Adrenal gland (tissue), 12 donors: ENCODE measurements around the gene GOLT1A. TPM values are rescaled to one million over a fixed set of nuclear protein-coding genes. Genes with fewer than 3 reads are reported as not detected.

Source experiments
- DNase-seq, 7 donors: peaks; one replicate each; pipeline ENCODE4 v3.0.0-alpha.2; 2019 to 2020
- H3K27ac ChIP-seq, 5 donors: fragments of 200-600 bp; sonication (generic) in 4 of 5; 1 replicate in 3 of 5; 2 replicates in 2 of 5; pipeline versions ENCODE4 v1.5.1 to v1.8.0; 2016 to 2020; ENCODE audit warnings: mild to moderate bottlenecking in 1 of 5
- H3K27me3 ChIP-seq: fragments of 200-600 bp; 2 replicates; pipeline ENCODE4 v1.8.0; 2021
- H3K36me3 ChIP-seq, 2 donors: fragments of 200-600 bp; replicated peaks in 1 of 2; 1 replicate in 1 of 2; 2 replicates in 1 of 2; pipeline versions ENCODE4 v1.5.1 to v1.8.0; 2018 to 2022
- H3K4me1 ChIP-seq, 2 donors: fragments of 200-600 bp; replicated peaks in 1 of 2; 1 replicate in 1 of 2; 2 replicates in 1 of 2; pipeline versions ENCODE4 v1.5.1 to v1.8.0; 2018 to 2021
- H3K4me3 ChIP-seq, 4 donors: fragments of 200-600 bp; sonication (generic) in 3 of 4; one replicate each; pipeline ENCODE4 v1.5.1; 2016 to 2018
- H3K9me3 ChIP-seq, 3 donors: fragments of 200-600 bp; sonication (generic) in 1 of 3; replicated peaks in 1 of 3; 1 replicate in 2 of 3; 2 replicates in 1 of 3; pipeline versions ENCODE4 v1.5.1 to v1.8.0; 2016 to 2021
- POLR2A ChIP-seq, 2 donors: fragments of 450-650 bp; IDR thresholded peaks; one replicate each; pipeline ENCODE4 v1.6.1; 2017; ENCODE audit warnings: antibody characterized with exemption in 2 of 2, mild to moderate bottlenecking in 2 of 2, moderate library complexity in 1 of 2
- WGBS, 4 donors: extraction: QIAGEN DNeasy Blood & Tissue Kit in 2 of 4; methylation state at CpG; one replicate each; pipeline versions ENCODE4 v1.1.5 to v1.1.7; 2013 to 2017; 5-methylcytosine and 5-hydroxymethylcytosine counted together
- intact Hi-C, 2 donors: fragments of 100-400 bp; cut with DNase I; formaldehyde crosslinking; loops; one replicate each; pipeline versions ENCODE4 v1.14.1 to v1.15.0; 2022 to 2023
- polyA plus RNA-seq, 3 donors: library from polyadenylated mRNA; stranded (reverse); fragments of 200-250 nt in 2 of 3; fragments of 350-450 nt in 1 of 3; fragmentation: Illumina TruSeq in 1 of 3; extraction: RNeasy Lipid Tissue Mini Kit (QIAGEN cat#74804) in 1 of 3; gene quantifications; one replicate each; pipeline ENCODE4 v1.2.3, GENCODE V29; 2013 to 2014
- total RNA-seq, 9 donors: library from RNA; depleted of rRNA in 4 of 9; stranded (reverse); fragments of >200 nt in 4 of 9; fragments of 120-200 nt in 1 of 9; fragmentation: NEBNext Ultra II Directional in 1 of 9; extraction: Animal tissue kit (Norgen Biotek cat#: 25700) in 1 of 9; gene quantifications; one replicate each; pipeline versions ENCODE4 v1.1.0 to v1.2.4, GENCODE V29; 2013 to 2023
- TF ChIP-seq, protein P1 (sequence below), 6 experiments: fragments of 450-650 bp in 4 of 6; fragments of 200-600 bp in 2 of 6; sonication (generic) in 1 of 6; IDR thresholded peaks; 1 replicate in 5 of 6; 2 replicates in 1 of 6; pipeline versions ENCODE4 v1.5.1 to v1.8.0; 2016 to 2021; ENCODE audit warnings: antibody characterized with exemption in 6 of 6, mild to moderate bottlenecking in 2 of 6, moderate library complexity in 1 of 6
- donor health status: healthy with polysubstance abuse.
- donor health status: Bipolar disorder and iron deficiency.
- donor health status: DM: yes; HTN: yes; CAD: no.
- donor health status: DM: no; HTN: no; CAD: no.
- donor health status: DM: no; HTN: no; CAD: no.
- donor health status: DM: yes; HTN: yes; CAD: no.

The GOLT1A gene
- total and polyA plus RNA-seq, 12 donors, result 0.17 to 0.32 (median 0.31) TPM; not detected in 9

DNA sequence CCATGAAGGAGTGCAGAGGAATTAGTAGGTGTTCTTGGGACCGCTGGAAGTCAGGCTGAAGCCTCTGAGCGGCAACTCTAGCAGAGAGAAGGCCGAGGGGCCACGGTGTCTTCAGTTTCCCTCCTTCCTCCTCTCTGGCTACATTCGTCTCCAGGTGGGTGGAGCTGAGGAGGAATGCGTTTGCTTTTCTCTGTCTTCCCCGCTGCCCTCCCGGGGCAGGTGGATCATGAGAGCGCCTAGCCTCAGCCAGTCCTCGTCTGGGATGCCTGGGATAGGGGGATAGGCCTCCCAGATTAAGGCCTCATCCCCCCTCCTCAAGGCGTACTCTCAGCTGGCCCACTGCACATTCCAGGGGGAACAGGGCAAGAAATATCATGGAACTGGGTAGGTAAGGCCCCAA is 7.5 kb upstream of the GOLT1A start:
- no peak for DNase-seq
- 75 to 90% (median 85%) methylated on average over 11 of the region's 11 CpGs for WGBS, 4 donors
- H3K4me1 ChIP-seq, result no peaks in the 10 kb centered on the region
- intact Hi-C loops, result no loop called here
- H3K27me3 ChIP-seq, result no peaks in the 10 kb centered on the region
- TF ChIP-seq POLR2A (IDR thresholded peaks at IDR 0.05), result no peak
- TF ChIP-seq, protein P1, sequence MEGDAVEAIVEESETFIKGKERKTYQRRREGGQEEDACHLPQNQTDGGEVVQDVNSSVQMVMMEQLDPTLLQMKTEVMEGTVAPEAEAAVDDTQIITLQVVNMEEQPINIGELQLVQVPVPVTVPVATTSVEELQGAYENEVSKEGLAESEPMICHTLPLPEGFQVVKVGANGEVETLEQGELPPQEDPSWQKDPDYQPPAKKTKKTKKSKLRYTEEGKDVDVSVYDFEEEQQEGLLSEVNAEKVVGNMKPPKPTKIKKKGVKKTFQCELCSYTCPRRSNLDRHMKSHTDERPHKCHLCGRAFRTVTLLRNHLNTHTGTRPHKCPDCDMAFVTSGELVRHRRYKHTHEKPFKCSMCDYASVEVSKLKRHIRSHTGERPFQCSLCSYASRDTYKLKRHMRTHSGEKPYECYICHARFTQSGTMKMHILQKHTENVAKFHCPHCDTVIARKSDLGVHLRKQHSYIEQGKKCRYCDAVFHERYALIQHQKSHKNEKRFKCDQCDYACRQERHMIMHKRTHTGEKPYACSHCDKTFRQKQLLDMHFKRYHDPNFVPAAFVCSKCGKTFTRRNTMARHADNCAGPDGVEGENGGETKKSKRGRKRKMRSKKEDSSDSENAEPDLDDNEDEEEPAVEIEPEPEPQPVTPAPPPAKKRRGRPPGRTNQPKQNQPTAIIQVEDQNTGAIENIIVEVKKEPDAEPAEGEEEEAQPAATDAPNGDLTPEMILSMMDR (IDR thresholded peaks at IDR 0.05), result no peak
- no peaks in the 10 kb centered on the region for H3K9me3 ChIP-seq
- H3K36me3 ChIP-seq, result no peaks in the 10 kb centered on the region
- no peak overlapping the region for H3K4me3 ChIP-seq
- H3K27ac ChIP-seq, result no peak overlapping the region

DNA sequence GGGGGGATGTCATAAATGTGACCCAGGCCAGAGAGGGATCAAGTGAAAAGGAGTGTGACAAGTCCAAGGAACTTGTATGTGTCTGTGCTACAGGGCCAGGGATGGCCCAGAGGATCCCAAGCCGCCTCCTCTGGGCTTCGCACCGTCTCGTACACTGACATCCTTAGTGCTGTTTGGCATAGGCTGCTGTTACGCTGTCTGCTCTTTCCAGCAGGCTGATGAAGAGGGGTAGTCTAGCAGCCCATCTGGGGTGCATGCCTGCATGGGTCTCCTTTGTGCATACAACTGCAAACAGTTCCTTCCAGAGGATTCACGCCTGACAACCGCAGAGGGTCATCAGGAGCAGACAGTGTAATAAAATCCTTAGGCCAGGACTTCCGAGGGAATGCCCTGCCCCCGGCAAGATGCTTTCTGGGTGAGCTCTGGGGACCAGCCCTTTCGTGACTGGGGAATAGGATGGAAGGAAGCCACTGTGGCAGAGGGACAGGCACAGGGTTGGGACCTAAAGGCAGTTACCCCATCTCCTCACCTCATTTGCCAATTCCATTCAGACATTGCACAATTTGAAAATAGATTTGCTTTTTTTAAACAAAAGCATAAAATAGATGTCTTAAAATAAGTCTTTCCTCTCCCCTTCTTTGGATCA is 6.3 kb upstream of the GOLT1A start:
- intact Hi-C loops, result no loop called here

GRCh38 chr1:204218552-204218951 is 4.8 kb upstream of the GOLT1A start:
- no peak overlapping the region for H3K27ac ChIP-seq
- no peak overlapping the region for H3K4me3 ChIP-seq
- no peaks in the 10 kb centered on the region for H3K9me3 ChIP-seq
- H3K36me3 ChIP-seq, result no peaks in the 10 kb centered on the region
- TF ChIP-seq, protein P1 (IDR thresholded peaks at IDR 0.05), result no peak
- TF ChIP-seq POLR2A (IDR thresholded peaks at IDR 0.05), result no peak
- DNase-seq, result no peak
- H3K4me1 ChIP-seq, result peaks cover 0 to 8% of the 10 kb centered on the region in 2 donors
- H3K27me3 ChIP-seq, result no peaks in the 10 kb centered on the region
- 50 to 71% (median 62%) methylated on average over 2 of the region's 2 CpGs for WGBS, 4 donors
- intact Hi-C loops, result no loop called here

More for the DNA sequence above, 6.3 kb upstream of the GOLT1A start:
- WGBS, 4 donors, result 81 to 87% (median 85%) methylated on average over 3 to 10 of the region's 10 CpGs
- Histone ChIP-seq H3K27ac (no peak overlapping the region), H3K4me3 (no peak overlapping the region), H3K9me3 (no peaks in the 10 kb centered on the region), H3K36me3 (no peaks in the 10 kb centered on the region), H3K4me1 (no peaks in the 10 kb centered on the region), H3K27me3 (no peaks in the 10 kb centered on the region)
- TF ChIP-seq, protein P1 (IDR thresholded peaks at IDR 0.05), result no peak
- TF ChIP-seq POLR2A (IDR thresholded peaks at IDR 0.05), result no peak
- DNase-seq, result no peak

DNA sequence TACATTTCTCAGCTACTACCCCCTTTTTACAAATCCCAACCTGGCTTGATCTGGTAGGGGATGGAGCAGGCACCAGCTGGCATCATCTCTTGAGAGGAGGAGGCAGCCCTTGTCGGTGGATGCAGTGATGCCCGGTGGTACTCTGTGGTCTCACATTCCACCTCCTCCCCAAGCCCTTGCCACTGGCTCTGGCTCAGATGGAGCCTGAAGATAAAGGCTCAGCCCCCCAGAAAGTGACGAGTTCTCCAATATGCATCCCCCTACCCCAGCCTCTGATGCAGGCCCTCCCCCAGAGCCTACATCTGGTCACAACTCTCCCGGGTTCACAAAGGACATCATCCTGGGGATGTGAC is 3.8 kb upstream of the GOLT1A start:
- H3K36me3 ChIP-seq, result no peaks in the 10 kb centered on the region
- intact Hi-C loops, result no loop called here
- WGBS, 4 donors, result 52 to 70% (median 62%) methylated on average over 4 of the region's 4 CpGs
- H3K4me1 ChIP-seq, result peaks cover 0 to 9% of the 10 kb centered on the region in 2 donors
- no peak overlapping the region for H3K4me3 ChIP-seq
- H3K27ac ChIP-seq, result no peak overlapping the region
- no peaks in the 10 kb centered on the region for H3K27me3 ChIP-seq
- TF ChIP-seq, protein P1 (IDR thresholded peaks at IDR 0.05), result no peak
- no peak for TF ChIP-seq POLR2A (IDR thresholded peaks at IDR 0.05)
- no peaks in the 10 kb centered on the region for H3K9me3 ChIP-seq
- no peak for DNase-seq
